ENCODE data around the gene FASTKD3. TPM values are rescaled to one million over a fixed set of nuclear protein-coding genes. Genes with fewer than 3 reads are reported as not detected.

FASTKD3 gene
- total and polyA plus RNA-seq, 2 experiments from 2014 or later: 9.3 to 10.6 TPM

GRCh38 chr5:7894439-7894838, 25.6 kb upstream of the FASTKD3 start:
- H3K36me3 ChIP-seq (ENCODE audit: low read depth): peaks cover 61% of the 10 kb centered on the region
- in situ Hi-C loops (cut with MboI): no loop called here

GRCh38 chr5:7888901-7889300, 20.1 kb upstream of the FASTKD3 start:
- Histone ChIP-seq H3K9me3 (ENCODE audit: low read depth) (no peaks in the 10 kb centered on the region), H4K20me1 (ENCODE audit: insufficient read depth) (no peaks in the 10 kb centered on the region), H3F3A (ENCODE audit: insufficient read depth) (0 out of 2 replicates have a peak, but pooled peaks cover 8% of the 10 kb centered on the region), H3K9ac (no peak overlapping the region), H3K4me3 (no peak overlapping the region), H3K36me3 (ENCODE audit: low read depth) (peaks cover 40% of the 10 kb centered on the region), H3K79me2 (ENCODE audit: insufficient read depth) (no peaks in the 10 kb centered on the region), H2AFZ (no peak overlapping the region), H3K4me1 (ENCODE audit: insufficient read depth) (no peaks in the 10 kb centered on the region), H3K4me2 (ENCODE audit: unreplicated experiment) (no peak overlapping the region), H3K27me3 (replicated peaks; ENCODE audit: insufficient read depth) (no peaks in the 10 kb centered on the region), H3K27ac (no peak overlapping the region), H3K9me2 (ENCODE audit: insufficient read depth) (no peaks in the 10 kb centered on the region)
- no peak for TF ChIP-seq EZH2 (IDR thresholded peaks at IDR 0.05; ENCODE audit: insufficient read depth, poor library complexity, severe bottlenecking)
- no peak for TF ChIP-seq EZH2phosphoT487 (IDR thresholded peaks at IDR 0.05; ENCODE audit: insufficient read depth, low read depth)
- DNase-seq: no peak
- WGBS, 2 experiments (ENCODE audit: low coverage in 1 of 2, low lambda C conversion rate in 2 of 2, missing lambda C conversion rate in 2 of 2): 97 to 98% methylated on average over 9 of the region's 9 CpGs
- in situ Hi-C loops (cut with MboI): no loop called here

More at GRCh38 chr5:7894439-7894838, 25.6 kb upstream of the FASTKD3 start:
- no peak for TF ChIP-seq EZH2 (IDR thresholded peaks at IDR 0.05; ENCODE audit: insufficient read depth, poor library complexity, severe bottlenecking)
- no peak for TF ChIP-seq EZH2phosphoT487 (IDR thresholded peaks at IDR 0.05; ENCODE audit: insufficient read depth, low read depth)
- 89 to 93% methylated on average over 5 of the region's 5 CpGs for WGBS, 2 experiments (ENCODE audit: low coverage in 1 of 2, low lambda C conversion rate in 2 of 2, missing lambda C conversion rate in 2 of 2)
- Histone ChIP-seq H3K9ac (no peak overlapping the region), H2AFZ (no peak overlapping the region), H3K27me3 (replicated peaks; ENCODE audit: insufficient read depth) (no peaks in the 10 kb centered on the region), H3K27ac (no peak overlapping the region), H3K4me3 (no peak overlapping the region), H3K4me2 (ENCODE audit: unreplicated experiment) (no peak overlapping the region), H4K20me1 (ENCODE audit: insufficient read depth) (no peaks in the 10 kb centered on the region), H3K9me3 (ENCODE audit: low read depth) (no peaks in the 10 kb centered on the region), H3K9me2 (ENCODE audit: insufficient read depth) (no peaks in the 10 kb centered on the region), H3F3A (ENCODE audit: insufficient read depth) (no peaks in the 10 kb centered on the region), H3K79me2 (ENCODE audit: insufficient read depth) (no peaks in the 10 kb centered on the region), H3K4me1 (ENCODE audit: insufficient read depth) (no peaks in the 10 kb centered on the region)
- no peak for DNase-seq

GRCh38 chr5:7886849-7887475, 18.1 kb upstream of the FASTKD3 start:
- no peaks in the 10 kb centered on the region for H4K20me1 ChIP-seq (ENCODE audit: insufficient read depth)
- no peaks in the 10 kb centered on the region for H3K9me2 ChIP-seq (ENCODE audit: insufficient read depth)
- no peak for TF ChIP-seq EZH2phosphoT487 (IDR thresholded peaks at IDR 0.05; ENCODE audit: insufficient read depth, low read depth)
- TF ChIP-seq EZH2 (IDR thresholded peaks at IDR 0.05; ENCODE audit: insufficient read depth, poor library complexity, severe bottlenecking): no peak
- no peaks in the 10 kb centered on the region for H3K9me3 ChIP-seq (ENCODE audit: low read depth)
- H3F3A ChIP-seq (ENCODE audit: insufficient read depth): 0 out of 2 replicates have a peak, but pooled peaks cover 8% of the 10 kb centered on the region
- peak; percentile 65 for DNase-seq
- 70 to 74% methylated on average over 7 of the region's 7 CpGs for WGBS, 2 experiments (ENCODE audit: low coverage in 1 of 2, low lambda C conversion rate in 2 of 2, missing lambda C conversion rate in 2 of 2)
- H3K36me3 ChIP-seq (ENCODE audit: low read depth): peaks cover 38% of the 10 kb centered on the region
- no peak overlapping the region for H3K9ac ChIP-seq
- H3K79me2 ChIP-seq (ENCODE audit: insufficient read depth): 0 out of 2 replicates have a peak, but pooled peaks cover 4% of the 10 kb centered on the region
- H3K27ac ChIP-seq: no peak overlapping the region
- in situ Hi-C loops (cut with MboI): no loop called here
- H3K27me3 ChIP-seq (replicated peaks; ENCODE audit: insufficient read depth): no peaks in the 10 kb centered on the region
- no peaks in the 10 kb centered on the region for H3K4me1 ChIP-seq (ENCODE audit: insufficient read depth)
- H3K4me3 ChIP-seq: no peak overlapping the region
- no peak overlapping the region for H2AFZ ChIP-seq
- no peak overlapping the region for H3K4me2 ChIP-seq (ENCODE audit: unreplicated experiment)

GRCh38 chr5:7884491-7885267, 15.8 kb upstream of the FASTKD3 start:
- Histone ChIP-seq H3K79me2 (ENCODE audit: insufficient read depth) (peaks cover 24% of the 10 kb centered on the region), H3K4me3 (no peak overlapping the region), H3F3A (ENCODE audit: insufficient read depth) (0 out of 2 replicates have a peak, but pooled peaks cover 8% of the 10 kb centered on the region), H3K9me3 (ENCODE audit: low read depth) (no peaks in the 10 kb centered on the region), H3K4me2 (ENCODE audit: unreplicated experiment) (no peak overlapping the region), H2AFZ (no peak overlapping the region), H3K4me1 (ENCODE audit: insufficient read depth) (no peaks in the 10 kb centered on the region), H3K27me3 (replicated peaks; ENCODE audit: insufficient read depth) (no peaks in the 10 kb centered on the region), H3K9ac (no peak overlapping the region), H4K20me1 (ENCODE audit: insufficient read depth) (no peaks in the 10 kb centered on the region), H3K36me3 (ENCODE audit: low read depth) (peaks cover 28% of the 10 kb centered on the region), H3K9me2 (ENCODE audit: insufficient read depth) (no peaks in the 10 kb centered on the region), H3K27ac (no peak overlapping the region)
- peak; percentile 28 for DNase-seq
- in situ Hi-C loops (cut with MboI): no loop called here
- TF ChIP-seq EZH2 (IDR thresholded peaks at IDR 0.05; ENCODE audit: insufficient read depth, poor library complexity, severe bottlenecking) (no peak), EZH2phosphoT487 (IDR thresholded peaks at IDR 0.05; ENCODE audit: insufficient read depth, low read depth) (no peak)
- WGBS, 2 experiments (ENCODE audit: low coverage in 1 of 2, low lambda C conversion rate in 2 of 2, missing lambda C conversion rate in 2 of 2): 76 to 80% methylated on average over 5 of the region's 5 CpGs

Data from GM23248 (cell line).